ENCODE results near the gene CEP250.
A peak's percentile ranks its signal among the peaks of the same experiment; 100 is the strongest.

CEP250 gene

DNA sequence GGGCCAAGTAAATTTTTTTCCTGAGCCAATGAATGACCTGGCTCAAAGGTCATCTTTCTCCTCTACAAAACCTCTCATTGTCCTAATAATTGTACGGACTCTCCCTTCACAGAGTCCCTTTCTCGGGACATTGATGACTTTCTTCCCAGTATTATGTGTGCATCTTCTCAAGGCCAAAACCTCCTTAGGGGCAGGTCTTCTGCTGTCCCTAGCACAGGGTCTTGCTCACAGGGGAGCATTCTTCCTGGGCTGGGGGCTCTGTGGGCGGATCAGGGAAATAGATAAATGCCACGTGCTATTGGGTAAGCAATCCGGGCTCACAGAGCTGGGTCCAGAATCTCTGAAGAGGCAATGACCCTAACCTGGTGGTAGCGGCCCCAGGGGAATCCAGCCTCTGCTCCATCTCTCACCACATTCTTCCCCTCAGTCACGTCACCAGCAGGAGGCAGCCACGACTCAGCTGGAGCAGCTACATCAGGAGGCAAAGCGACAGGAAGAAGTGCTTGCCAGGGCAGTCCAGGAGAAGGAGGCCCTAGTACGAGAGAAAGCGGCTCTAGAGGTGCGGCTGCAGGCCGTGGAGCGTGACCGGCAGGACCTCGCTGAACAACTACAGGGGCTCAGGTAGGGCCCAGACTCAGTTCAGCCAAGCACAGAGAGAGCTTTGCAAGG is 23.5 kb downstream of the CEP250 start:
- Histone ChIP-seq H3K4me2 (ENCODE audit: low read length) (no peak overlapping the region), H3K27me3 (ENCODE audit: control insufficient read depth, low read length) (no peaks in the 10 kb centered on the region), H3K4me3 (ENCODE audit: low read length) (no peak overlapping the region), H3K9me3 (ENCODE audit: control insufficient read depth, insufficient read depth, low read length) (no peaks in the 10 kb centered on the region), H4K20me1 (ENCODE audit: control insufficient read depth, insufficient read depth, low read depth, low read length) (no peaks in the 10 kb centered on the region), H3K9me2 (replicated peaks; ENCODE audit: control insufficient read depth, low read length) (no peaks in the 10 kb centered on the region), H3K36me3 (ENCODE audit: control insufficient read depth, low read length) (peaks cover 61% of the 10 kb centered on the region), H3K4me1 (ENCODE audit: control insufficient read depth, low read length) (0 out of 2 replicates have a peak, but pooled peaks cover 5% of the 10 kb centered on the region), H3K79me2 (ENCODE audit: control insufficient read depth, low read length) (no peaks in the 10 kb centered on the region), H3F3A (ENCODE audit: control insufficient read depth, insufficient read depth) (peaks cover 8% of the 10 kb centered on the region; the same call in 1 of the 2 replicates), H3K27ac (ENCODE audit: low read depth, low read length) (no peak overlapping the region)
- TF ChIP-seq EZH2phosphoT487 (IDR thresholded peaks at IDR 0.05; ENCODE audit: borderline replicate concordance, low read length) = no peak
- TF ChIP-seq, protein P1, sequence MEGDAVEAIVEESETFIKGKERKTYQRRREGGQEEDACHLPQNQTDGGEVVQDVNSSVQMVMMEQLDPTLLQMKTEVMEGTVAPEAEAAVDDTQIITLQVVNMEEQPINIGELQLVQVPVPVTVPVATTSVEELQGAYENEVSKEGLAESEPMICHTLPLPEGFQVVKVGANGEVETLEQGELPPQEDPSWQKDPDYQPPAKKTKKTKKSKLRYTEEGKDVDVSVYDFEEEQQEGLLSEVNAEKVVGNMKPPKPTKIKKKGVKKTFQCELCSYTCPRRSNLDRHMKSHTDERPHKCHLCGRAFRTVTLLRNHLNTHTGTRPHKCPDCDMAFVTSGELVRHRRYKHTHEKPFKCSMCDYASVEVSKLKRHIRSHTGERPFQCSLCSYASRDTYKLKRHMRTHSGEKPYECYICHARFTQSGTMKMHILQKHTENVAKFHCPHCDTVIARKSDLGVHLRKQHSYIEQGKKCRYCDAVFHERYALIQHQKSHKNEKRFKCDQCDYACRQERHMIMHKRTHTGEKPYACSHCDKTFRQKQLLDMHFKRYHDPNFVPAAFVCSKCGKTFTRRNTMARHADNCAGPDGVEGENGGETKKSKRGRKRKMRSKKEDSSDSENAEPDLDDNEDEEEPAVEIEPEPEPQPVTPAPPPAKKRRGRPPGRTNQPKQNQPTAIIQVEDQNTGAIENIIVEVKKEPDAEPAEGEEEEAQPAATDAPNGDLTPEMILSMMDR (IDR thresholded peaks at IDR 0.05; ENCODE audit: low read depth, low read length, poor library complexity, severe bottlenecking) = peak; percentile 58

DNA sequence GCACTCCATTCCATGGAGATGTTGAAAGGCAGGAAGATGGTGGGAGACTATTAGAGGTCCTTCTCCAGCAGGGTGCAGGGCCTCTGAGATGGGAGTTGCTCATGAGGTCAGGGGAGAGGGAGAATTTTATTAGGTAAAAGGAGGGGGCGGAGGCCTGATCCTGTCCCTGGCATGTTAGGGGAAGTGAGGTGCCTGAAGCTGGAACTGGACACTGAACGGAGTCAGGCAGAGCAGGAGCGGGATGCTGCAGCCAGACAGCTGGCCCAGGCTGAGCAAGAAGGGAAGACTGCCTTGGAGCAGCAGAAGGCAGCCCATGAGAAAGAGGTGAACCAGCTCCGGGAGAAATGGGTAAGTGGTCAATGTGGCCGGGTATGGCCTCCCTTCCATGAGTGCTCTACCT is 24.4 kb downstream of the CEP250 start:
- H3K27ac ChIP-seq (ENCODE audit: low read depth, low read length) = no peak overlapping the region
- H3K9me2 ChIP-seq (replicated peaks; ENCODE audit: control insufficient read depth, low read length) = no peaks in the 10 kb centered on the region
- peaks cover 60% of the 10 kb centered on the region for H3K36me3 ChIP-seq (ENCODE audit: control insufficient read depth, low read length)
- H3K4me1 ChIP-seq (ENCODE audit: control insufficient read depth, low read length) = 0 out of 2 replicates have a peak, but pooled peaks cover 5% of the 10 kb centered on the region
- H3F3A ChIP-seq (ENCODE audit: control insufficient read depth, insufficient read depth) = peaks cover 8% of the 10 kb centered on the region; the same call in 1 of the 2 replicates
- H3K4me2 ChIP-seq (ENCODE audit: low read length) = no peak overlapping the region
- H3K4me3 ChIP-seq (ENCODE audit: low read length) = no peak overlapping the region
- no peaks in the 10 kb centered on the region for H3K27me3 ChIP-seq (ENCODE audit: control insufficient read depth, low read length)
- no peaks in the 10 kb centered on the region for H3K9me3 ChIP-seq (ENCODE audit: control insufficient read depth, insufficient read depth, low read length)
- TF ChIP-seq EZH2phosphoT487 (IDR thresholded peaks at IDR 0.05; ENCODE audit: borderline replicate concordance, low read length) = no peak
- H3K79me2 ChIP-seq (ENCODE audit: control insufficient read depth, low read length) = no peaks in the 10 kb centered on the region
- H4K20me1 ChIP-seq (ENCODE audit: control insufficient read depth, insufficient read depth, low read depth, low read length) = no peaks in the 10 kb centered on the region

DNA sequence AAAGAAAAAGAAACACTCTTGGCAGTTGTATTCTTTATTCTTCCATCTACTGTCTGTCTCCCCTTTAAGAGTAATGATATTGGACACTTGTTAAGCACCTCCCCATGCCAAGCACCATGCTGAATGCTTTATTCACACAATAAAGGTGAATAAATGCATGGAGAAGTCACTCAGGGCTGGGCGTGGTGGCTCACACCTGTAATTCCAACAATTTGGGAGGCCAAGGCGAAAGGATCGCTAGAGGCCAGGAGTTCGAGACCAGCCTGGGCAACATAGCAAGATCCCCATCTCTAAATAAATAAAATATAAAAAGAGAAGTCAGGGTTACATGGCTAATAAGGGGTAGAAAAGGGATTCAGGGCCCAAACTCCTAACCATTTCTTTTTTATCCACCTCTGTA is 32.1 kb downstream of the CEP250 start:
- Histone ChIP-seq H3K36me3 (ENCODE audit: control insufficient read depth, low read length) (peaks cover 51% of the 10 kb centered on the region), H3K4me1 (ENCODE audit: control insufficient read depth, low read length) (peaks cover 22% of the 10 kb centered on the region), H3K27me3 (ENCODE audit: control insufficient read depth, low read length) (no peaks in the 10 kb centered on the region), H3K4me2 (ENCODE audit: low read length) (no peak overlapping the region), H3K27ac (ENCODE audit: low read depth, low read length) (no peak overlapping the region), H3K79me2 (ENCODE audit: control insufficient read depth, low read length) (peaks cover 20% of the 10 kb centered on the region), H3F3A (ENCODE audit: control insufficient read depth, insufficient read depth) (0 out of 2 replicates have a peak, but pooled peaks cover 4% of the 10 kb centered on the region), H3K9me3 (ENCODE audit: control insufficient read depth, insufficient read depth, low read length) (no peaks in the 10 kb centered on the region), H3K4me3 (ENCODE audit: low read length) (no peak overlapping the region), H4K20me1 (ENCODE audit: control insufficient read depth, insufficient read depth, low read depth, low read length) (no peaks in the 10 kb centered on the region), H3K9me2 (replicated peaks; ENCODE audit: control insufficient read depth, low read length) (no peaks in the 10 kb centered on the region)
- no peak for TF ChIP-seq EZH2phosphoT487 (IDR thresholded peaks at IDR 0.05; ENCODE audit: borderline replicate concordance, low read length)
- TF ChIP-seq, protein P1 (IDR thresholded peaks at IDR 0.05; ENCODE audit: low read depth, low read length, poor library complexity, severe bottlenecking) = no peak

DNA sequence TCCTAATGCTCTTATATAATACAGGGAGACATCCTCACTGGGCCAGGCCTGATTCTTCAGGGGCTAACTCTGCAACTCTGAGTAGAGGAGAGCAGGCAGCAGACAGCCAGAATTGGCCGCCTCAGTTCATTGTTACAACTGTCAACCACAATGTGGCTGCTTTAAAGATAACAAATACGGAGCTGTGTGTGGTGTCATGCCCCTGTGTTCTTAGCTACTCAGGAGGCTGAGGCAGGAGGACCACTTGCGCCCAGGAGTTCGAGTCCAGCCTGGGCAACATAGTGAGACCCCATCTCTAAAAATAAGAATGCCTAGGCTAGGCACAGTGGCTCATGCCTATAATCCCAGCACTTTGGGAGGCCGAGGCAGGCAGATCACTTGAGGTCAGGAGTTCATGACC is 34.3 kb downstream of the CEP250 start:
- H3K36me3 ChIP-seq (ENCODE audit: control insufficient read depth, low read length) = peaks cover 64% of the 10 kb centered on the region
- H3K4me3 ChIP-seq (ENCODE audit: low read length) = peak overlapping the region; percentile 76
- peaks cover 20% of the 10 kb centered on the region for H3K79me2 ChIP-seq (ENCODE audit: control insufficient read depth, low read length)

More for the DNA sequence above, 34.3 kb downstream of the CEP250 start:
- H3K4me2 ChIP-seq (ENCODE audit: low read length) = peak overlapping the region; percentile 88
- no peaks in the 10 kb centered on the region for H4K20me1 ChIP-seq (ENCODE audit: control insufficient read depth, insufficient read depth, low read depth, low read length)
- no peaks in the 10 kb centered on the region for H3K9me3 ChIP-seq (ENCODE audit: control insufficient read depth, insufficient read depth, low read length)
- no peaks in the 10 kb centered on the region for H3K27me3 ChIP-seq (ENCODE audit: control insufficient read depth, low read length)
- TF ChIP-seq, protein P1 (IDR thresholded peaks at IDR 0.05; ENCODE audit: low read depth, low read length, poor library complexity, severe bottlenecking) = no peak
- no peak for TF ChIP-seq EZH2phosphoT487 (IDR thresholded peaks at IDR 0.05; ENCODE audit: borderline replicate concordance, low read length)
- no peaks in the 10 kb centered on the region for H3F3A ChIP-seq (ENCODE audit: control insufficient read depth, insufficient read depth)
- H3K9me2 ChIP-seq (replicated peaks; ENCODE audit: control insufficient read depth, low read length) = no peaks in the 10 kb centered on the region
- H3K4me1 ChIP-seq (ENCODE audit: control insufficient read depth, low read length) = peaks cover 22% of the 10 kb centered on the region
- H3K27ac ChIP-seq (ENCODE audit: low read depth, low read length) = no peak overlapping the region

All from DOHH2 (cell line).